Vagina (tissue), 2 donors: ENCODE data around the gene SELENOM.
"Not testable (repeated sequence)": the region's sequence is repeated elsewhere in the genome, so short reads cannot be mapped to it uniquely, and the experiment has no call there.

Experiments
- CTCF ChIP-seq, 3 experiments: fragments of 450-650 bp in 2 of 3; fragments of 200-600 bp in 1 of 3; sonication (generic) in 1 of 3; IDR thresholded peaks; one replicate each; pipeline ENCODE4 v1.5.1; 2017 to 2019; ENCODE audit warnings: antibody characterized with exemption in 3 of 3, mild to moderate bottlenecking in 2 of 3, moderate library complexity in 2 of 3
- POLR2A ChIP-seq, 2 donors: fragments of 450-650 bp; IDR thresholded peaks; one replicate each; pipeline ENCODE4 v1.6.1; 2017; ENCODE audit warnings: antibody characterized with exemption in 2 of 2, mild to moderate bottlenecking in 2 of 2, moderate library complexity in 2 of 2

- not testable (repeated sequence) for TF ChIP-seq CTCF, POLR2A (IDR thresholded peaks at IDR 0.05)
These were observed 33.7 kb downstream of the SELENOM start for GRCh38 chr22:31073545-31074145.
